NCI-H774 (cell line): ENCODE data around the gene FBXO34.

Experiments
- DNase-seq: peaks from one replicate; lab custom pipeline; 2025; lab: John Stamatoyannopoulos, UW

FBXO34 gene

GRCh38 chr14:55347748-55348147, 76.5 kb downstream of the FBXO34 start:
- DNase-seq, result no peak

DNA sequence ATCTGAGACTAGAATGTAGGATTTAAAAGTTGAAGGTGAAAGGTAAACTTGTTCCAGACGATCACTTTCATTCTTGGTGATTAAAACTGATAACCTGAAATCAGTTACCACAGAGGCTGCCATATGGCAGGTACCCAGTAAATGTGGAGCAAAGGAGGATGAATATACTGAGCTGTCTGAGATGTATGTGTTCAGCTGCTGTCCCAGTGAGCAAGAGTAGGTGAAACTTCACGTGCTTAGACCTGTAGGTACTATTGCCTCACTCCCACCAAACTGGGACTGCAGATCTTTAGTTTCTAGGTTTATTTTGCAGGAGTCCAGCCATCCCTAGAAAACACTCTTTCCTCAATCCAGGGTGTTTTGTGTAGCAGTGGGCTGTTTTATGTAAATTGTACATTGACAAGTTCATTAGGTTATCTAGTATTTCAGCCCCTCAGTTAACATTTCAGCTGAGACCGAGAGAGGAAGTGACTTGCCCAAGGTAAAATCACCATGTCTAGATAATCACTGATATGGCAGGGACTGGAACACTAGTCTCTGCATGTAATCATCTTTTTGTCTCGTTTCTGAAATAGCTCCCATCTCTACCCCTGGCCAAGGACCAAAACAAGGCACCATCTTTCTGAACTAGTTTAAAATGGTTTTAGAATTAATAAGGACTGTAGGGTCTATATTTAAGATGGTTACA, 77.7 kb downstream of the FBXO34 start:
- DNase-seq, result no peak

DNA sequence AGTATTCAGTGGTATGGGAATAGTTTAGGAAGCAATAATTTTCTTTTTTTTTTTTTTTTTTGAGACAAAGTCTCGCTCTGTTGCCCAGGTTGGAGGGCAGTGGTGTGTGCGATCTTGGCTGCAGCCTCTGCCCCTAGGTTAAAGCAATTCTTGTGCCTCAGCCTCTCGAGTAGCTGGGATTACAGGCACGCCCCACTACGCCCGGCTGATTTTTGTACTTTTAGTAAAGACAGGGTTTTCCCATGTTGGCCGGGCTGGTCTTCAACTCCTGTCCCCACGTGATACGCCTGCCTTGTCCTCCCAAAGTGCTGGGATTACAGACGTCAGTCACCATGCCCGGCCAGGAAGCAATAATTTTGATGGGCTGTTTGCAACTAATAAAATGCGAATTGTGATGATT, 78.3 kb downstream of the FBXO34 start:
- DNase-seq, result no peak

GRCh38 chr14:55350461-55350860, 79.2 kb downstream of the FBXO34 start:
- DNase-seq, result no peak

- no peak for DNase-seq
These were observed 79.9 kb downstream of the FBXO34 start for GRCh38 chr14:55351111-55351510.

DNA sequence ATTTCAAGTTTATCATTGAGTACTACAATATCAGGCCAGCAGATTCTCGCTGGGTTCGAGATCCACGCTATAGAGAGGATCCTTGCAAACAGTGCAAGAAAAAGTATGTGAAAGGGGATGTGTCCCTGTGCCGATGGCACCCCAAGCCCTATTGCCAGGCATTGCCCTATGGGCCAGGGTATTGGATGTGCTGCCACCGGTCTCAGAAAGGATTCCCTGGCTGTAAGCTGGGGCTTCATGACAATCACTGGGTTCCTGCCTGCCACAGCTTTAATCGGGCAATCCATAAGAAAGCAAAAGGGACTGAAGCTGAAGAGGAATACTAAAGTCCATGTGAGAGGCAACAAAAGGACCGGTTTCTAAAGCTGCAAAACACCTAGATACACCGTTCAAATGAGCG, 81.0 kb downstream of the FBXO34 start:
- DNase-seq, result no peak

DNA sequence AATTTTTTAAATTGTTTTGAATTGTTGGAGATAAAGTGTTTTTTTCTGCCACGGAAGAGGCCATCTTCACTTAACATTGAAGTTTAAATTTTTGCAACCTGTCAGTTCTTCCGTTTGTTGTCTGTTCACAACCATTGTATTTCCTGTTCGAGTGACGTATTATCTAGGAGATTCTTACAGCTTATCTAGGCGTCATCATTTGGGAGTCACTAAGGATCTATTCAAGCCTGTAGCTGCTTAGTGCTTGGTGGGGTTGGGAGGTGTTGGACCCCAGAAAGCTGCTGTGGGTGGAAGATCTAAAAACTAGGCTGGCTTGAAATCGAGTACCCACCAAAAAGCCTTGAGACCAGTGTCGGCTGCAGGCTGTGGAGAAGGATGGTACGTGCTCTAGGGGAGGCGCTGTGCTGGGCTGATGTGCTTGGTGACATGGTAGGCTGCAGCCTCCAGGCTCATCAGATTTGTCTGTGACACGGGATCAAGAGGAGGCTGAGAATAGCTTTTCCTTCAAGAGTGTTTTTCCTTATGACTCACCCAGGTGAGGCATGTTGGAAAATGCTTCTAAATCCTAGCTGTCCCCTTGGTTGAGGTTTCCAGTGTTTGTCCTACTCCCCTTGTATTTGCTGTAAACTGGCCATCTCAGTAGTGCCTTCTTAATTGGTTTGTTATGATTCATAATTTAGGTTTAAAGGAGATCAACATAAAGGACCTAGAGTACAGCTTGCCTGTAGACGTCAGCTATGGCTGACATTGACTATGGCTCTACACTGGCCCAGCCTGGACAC, 82.7 kb downstream of the FBXO34 start:
- no peak for DNase-seq

DNA sequence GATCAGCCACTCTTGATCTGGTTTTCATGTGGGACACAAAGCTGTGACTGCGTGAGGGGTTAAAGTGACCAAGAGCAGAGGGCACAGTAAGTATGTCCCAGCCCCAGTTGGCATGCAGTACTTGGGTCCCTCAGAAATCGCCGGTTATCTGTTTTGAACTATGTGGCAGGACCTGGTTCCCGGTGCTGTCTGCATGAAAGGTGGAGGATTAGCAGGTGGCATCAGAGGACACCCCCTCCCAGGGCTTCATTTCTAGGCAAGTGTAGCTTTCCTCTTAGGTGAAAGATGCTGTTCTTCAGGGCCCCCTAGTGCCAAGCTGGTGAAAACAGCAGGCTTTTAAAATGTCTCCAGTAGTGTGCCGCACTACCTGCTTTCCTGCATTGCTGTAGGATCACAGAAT, 83.3 kb downstream of the FBXO34 start:
- no peak for DNase-seq

DNA sequence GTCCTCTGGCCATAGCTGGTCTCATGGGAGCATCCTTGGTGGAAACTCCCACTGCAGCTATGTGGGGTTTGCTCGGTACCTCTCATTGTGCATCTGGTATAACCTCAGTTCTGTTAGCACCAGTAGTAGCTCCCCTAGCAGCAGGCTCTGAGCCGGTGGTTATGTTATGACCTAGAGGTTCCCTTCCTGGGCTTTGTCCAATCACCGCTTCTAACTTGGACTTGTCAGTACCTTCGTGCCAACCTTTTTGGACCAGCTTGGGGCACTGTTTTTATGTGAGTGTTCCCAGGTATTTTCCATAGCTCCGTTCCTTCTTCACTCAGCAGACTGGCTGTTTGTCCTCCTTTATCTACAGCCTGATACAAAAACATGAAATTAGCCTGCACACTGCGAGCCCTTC, 84.7 kb downstream of the FBXO34 start:
- no peak for DNase-seq

DNA sequence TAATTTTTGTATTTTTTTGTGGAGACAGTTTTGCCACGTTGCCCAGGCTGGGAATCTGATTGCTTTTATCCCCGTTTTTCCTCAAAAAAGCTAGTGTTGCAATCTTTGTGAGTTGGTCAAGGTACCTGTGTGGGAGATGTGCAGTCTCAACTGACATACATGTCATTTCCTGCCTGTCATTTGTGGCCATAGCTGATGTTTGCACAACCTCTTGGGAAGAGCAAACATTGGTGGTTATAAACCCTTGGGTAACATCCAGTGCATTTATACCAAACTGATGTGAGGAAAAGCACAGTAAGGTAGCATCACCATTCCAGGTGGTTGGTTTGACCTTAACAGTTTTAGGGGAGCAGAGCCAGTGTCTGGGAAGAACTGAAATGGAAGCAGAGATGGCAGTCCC, 85.7 kb downstream of the FBXO34 start:
- no peak for DNase-seq

- DNase-seq, result no peak
These were observed 88.1 kb downstream of the FBXO34 start for GRCh38 chr14:55359307-55359706.

GRCh38 chr14:55361190-55361589, 90.0 kb downstream of the FBXO34 start:
- DNase-seq, result no peak

DNA sequence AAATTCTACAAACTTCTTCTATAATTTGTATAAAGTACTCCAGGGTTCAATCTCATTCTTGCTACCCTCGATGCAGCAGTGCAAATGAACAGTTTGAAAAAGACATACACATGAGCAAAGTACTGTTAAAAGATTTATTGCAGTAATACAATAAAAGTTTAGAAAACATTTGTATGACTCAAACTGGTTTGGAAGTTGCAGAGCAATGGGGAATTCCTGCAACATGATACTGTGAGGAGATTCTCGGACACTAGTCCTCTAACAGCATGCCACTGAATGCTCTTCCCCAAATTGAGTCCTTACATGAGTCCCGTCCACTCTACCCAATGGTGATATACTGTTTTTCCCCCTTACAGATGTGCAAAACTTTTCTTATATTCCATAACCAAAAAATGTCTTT, 95.0 kb downstream of the FBXO34 start:
- DNase-seq, result no peak

DNA sequence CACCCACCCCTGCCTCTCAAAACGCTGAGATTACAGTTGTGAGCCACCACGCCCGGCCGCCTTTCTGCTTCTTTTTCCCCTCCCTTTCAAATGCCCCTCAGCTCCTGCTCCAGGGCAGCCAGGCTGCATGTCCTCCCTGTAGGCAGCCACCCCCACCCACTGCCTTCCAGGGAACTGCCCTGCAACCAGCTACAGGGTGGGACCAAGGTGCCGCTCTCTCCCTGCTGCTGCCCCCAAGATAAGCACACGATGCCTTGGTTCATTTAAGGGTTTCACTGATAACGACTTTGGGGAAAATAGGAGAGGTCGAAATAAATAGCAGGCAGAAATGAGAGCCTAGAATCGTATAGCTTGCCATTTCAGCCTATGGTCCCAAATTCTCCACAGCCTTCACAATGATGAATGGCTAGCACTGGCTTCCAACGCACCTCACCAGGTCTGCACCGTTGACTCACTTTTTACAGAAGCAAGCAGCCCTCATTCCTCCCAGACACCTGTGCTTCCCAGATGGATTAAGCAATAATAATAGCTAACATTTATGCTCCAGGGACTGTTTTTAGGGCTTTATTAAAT, 99.7 kb downstream of the FBXO34 start:
- DNase-seq, result no peak

DNA sequence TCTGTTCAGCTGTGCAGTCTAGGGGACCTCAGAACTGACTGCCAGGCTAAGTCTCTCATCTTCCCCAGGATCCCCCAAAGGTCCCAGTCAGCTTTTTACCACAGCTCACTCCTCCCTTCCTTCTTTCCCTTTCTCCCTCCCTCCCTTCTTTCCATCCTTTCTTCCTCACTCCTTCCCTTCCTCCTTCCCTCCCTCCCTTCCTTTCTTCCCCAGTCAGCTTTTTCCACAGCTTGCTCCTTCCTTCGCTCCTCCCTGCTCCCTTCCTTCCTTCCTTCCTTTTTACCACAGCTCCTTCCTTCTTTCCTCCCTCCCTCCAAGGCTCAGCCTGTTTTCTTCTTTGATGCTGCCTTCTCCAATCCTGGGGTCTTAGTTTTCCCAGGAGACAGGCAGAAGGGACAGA, 101.2 kb downstream of the FBXO34 start:
- DNase-seq, result no peak

- no peak for DNase-seq
These were observed 101.6 kb downstream of the FBXO34 start for GRCh38 chr14:55372825-55373224.

GRCh38 chr14:55373784-55374705, 102.8 kb downstream of the FBXO34 start:
- no peak for DNase-seq

GRCh38 chr14:55374771-55375170, 103.5 kb downstream of the FBXO34 start:
- DNase-seq, result no peak

DNA sequence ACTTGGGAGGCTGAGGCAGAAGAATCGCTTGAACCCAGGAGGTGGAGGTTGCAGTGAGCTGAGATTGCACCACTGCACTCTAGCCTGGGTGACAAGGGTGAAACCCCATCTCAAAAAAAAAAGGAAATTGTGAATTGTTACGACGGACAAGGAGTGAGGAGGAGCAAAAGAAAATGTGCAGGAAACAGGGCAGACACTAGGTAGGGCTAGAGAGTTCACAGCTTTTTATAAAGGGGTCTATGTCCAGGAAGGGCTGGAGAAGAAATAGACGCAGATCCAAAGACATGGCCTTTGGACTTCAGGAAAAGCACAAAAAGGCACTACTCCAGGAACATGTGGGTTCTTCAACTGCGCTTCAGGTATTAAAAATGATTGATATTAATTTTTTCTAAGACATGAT, 106.0 kb downstream of the FBXO34 start:
- no peak for DNase-seq

GRCh38 chr14:55381040-55381439, 109.8 kb downstream of the FBXO34 start:
- DNase-seq, result no peak

DNA sequence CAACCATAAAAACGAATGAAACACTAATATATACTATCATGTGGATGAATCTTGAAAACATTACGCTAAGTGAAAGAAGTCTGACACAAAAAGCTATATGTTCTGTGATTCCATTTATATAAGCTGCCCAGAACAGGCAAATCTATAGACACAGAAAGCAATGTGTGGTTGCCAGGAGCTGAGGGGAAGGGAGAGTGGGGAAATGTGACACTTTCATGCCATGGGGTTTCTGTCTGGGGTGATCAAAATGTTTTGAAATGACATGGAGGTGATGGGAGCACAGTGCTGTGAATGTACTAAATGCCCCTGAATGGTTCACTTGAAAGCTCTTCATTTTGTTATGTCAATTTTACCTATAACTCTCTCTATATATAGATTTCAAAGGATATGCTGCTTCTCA, 110.3 kb downstream of the FBXO34 start:
- DNase-seq, result no peak

GRCh38 chr14:55382483-55382882, 111.3 kb downstream of the FBXO34 start:
- DNase-seq, result no peak
